Eye (tissue), 1 donor: ENCODE measurements around the gene UBTD1.
"Not testable (repeated sequence)": the region's sequence is repeated elsewhere in the genome, so short reads cannot be mapped to it uniquely, and the experiment has no call there.

Experiments
- DNase-seq: peaks from one replicate; pipeline ENCODE4 v3.0.0-alpha.2; 2015

UBTD1 gene, protein sequence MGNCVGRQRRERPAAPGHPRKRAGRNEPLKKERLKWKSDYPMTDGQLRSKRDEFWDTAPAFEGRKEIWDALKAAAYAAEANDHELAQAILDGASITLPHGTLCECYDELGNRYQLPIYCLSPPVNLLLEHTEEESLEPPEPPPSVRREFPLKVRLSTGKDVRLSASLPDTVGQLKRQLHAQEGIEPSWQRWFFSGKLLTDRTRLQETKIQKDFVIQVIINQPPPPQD

DNA sequence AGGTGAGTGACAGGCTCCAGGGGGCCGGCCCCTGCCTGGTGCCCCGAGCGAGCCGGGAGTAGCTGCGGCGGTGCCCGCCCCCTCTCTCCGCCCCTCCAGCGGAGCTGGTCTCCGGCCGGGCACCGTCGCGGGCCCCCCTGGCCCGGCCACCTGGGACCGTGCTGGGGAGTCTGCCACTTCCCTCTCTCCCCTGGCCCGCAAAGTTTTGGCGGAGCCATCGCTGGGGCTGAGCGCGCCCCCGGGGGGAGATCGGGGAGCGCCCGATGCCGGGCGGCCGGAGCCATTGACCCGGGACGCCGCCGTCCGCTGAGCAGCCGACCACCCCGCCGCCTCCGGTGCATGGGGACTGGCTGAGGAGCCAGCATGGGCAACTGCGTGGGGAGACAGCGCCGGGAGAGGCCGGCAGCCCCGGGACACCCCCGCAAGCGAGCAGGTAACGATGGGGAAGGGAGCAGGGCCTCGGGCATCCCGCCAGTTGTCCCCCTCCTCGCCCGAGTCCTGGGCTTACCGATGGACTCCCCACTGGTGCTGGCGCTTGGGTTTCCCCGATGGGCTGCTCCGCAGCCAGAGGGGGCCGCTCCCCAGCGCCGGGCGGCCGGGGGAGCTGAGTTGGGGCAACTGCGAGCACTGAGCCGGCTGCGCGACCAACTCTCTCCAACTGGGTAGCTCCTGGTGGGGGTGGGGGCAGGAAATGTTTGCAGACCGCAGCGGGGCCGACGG is at the start of gene UBTD1:
Gene UBTD1 (plus strand): TSS at position 84 of the 720 bp plus-strand sequence. CDS start 280 bp downstream, at position 364.
- no peak for DNase-seq

DNA sequence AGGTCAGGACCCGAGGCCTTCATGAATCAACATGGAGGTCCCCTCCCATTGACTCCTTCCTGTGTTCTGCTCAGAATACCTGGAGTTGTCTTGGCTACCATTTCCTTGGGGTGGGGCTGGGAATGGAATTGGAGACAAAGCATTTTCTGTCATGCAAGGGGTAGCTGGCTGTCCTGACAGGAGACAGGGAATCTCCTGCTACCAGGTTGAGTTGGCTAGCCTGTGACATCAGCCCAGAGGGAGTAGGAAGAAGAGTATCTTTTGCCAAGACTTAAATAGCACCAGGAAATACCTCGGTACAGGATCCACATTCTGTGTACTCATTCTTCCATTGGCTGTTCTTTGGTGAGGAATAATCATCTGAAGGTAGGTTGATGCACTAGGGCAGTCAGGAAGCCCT is 47.9 kb upstream of the UBTD1 start:
- no peak for DNase-seq

DNA sequence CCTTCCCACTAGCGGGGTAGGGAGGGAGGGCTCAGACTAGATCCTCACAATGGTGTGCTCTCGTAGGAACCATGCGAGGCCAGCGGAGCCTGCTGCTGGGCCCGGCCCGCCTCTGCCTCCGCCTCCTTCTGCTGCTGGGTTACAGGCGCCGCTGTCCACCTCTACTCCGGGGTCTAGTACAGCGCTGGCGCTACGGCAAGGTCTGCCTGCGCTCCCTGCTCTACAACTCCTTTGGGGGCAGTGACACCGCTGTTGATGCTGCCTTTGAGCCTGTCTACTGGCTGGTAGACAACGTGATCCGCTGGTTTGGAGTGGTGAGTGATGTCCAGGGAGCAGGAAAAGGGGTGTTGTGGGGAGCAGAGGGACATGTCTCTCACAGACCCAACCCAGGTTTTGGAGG is 47.1 kb upstream of the UBTD1 start:
- no peak for DNase-seq

- no peak for DNase-seq
Observed at GRCh38 chr10:97452352-97452751, 46.4 kb upstream of the UBTD1 start.

GRCh38 chr10:97454330-97455036 is 44.2 kb upstream of the UBTD1 start:
- no peak for DNase-seq

DNA sequence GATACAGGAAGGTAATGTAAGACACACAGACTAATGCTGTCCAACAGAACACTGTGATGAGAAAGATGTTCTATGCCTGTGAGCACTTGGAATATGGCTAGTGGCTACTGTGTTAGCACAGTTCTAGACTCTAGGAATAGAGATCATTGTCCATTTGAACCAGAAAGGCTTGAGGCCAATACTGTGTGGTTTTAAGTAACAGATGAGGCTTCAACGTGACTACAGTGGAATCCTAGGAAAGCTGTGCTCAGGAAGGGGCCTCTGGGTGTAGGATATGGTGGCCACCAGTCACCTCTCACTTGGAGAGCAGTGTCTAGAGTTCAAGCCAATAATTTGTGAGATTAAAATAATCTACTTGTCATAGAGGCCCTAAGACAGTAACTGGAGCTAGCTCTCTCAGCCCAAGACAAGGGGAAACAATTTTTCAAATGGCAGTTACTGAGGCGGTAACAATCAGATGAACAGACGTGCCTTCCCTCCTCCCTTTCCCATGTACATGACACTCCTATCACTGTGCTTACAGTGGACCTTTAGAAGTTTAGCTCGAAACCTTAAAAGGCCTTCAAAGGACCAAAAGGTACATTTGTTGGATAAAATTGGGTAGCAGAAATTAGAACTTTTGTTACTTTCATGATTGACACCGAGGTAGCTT is 42.6 kb upstream of the UBTD1 start:
- DNase-seq = no peak

DNA sequence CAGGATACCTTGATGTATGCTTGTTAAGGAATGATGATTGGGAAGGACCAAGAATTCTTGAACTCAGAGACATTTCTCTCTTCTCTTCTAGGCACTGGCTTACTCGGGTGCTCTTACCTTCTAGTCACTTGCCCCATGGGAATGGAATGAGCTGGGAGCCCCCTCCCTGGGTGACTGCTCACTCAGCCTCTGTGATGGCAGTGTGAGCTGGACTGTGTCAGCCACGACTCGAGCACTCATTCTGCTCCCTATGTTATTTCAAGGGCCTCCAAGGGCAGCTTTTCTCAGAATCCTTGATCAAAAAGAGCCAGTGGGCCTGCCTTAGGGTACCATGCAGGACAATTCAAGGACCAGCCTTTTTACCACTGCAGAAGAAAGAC is 42.0 kb upstream of the UBTD1 start:
- DNase-seq = no peak

DNA sequence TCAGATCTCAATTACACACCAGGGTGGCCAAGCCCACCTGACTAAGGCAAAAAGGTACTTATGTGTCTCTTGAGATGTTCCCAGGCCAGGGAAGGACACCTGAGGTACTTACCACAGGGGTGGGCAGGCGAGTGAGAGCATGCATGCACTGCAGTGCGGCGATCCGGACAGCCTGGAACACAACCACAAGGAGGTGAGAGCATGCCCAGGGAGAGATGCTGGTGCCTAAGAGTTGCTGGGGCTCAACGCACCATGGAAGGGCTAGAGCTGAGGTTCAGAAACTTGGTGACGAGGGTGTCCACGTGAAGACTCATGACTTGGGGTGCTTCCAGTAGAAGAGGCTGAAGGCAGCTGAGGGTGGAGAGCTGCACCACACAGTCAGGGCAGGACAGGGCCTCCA is 39.6 kb upstream of the UBTD1 start:
- no peak for DNase-seq

- no peak for DNase-seq
Observed at GRCh38 chr10:97459933-97460332, 38.8 kb upstream of the UBTD1 start.

DNA sequence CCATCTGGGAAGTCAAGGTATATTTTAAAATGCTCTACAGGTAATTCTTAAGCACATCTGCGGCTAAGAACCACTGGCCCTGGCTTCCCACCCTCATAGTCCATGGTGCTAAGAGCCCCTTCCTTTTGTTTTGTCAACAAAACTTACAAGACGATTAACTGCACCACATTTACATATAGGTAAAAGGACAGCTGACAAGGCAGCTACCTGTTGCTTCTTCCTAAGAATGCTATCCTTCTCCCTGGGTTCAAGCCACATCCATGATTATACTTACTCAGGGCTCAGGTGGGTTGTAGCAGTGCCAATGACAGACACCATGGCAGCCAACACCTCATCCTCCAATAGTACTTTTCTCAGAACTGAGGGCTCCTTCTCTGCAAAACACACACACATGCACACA is 36.4 kb upstream of the UBTD1 start:
- no peak for DNase-seq

GRCh38 chr10:97463363-97464132 is 35.2 kb upstream of the UBTD1 start:
- DNase-seq = peak; percentile 73

GRCh38 chr10:97464226-97464625 is 34.5 kb upstream of the UBTD1 start:
- no peak for DNase-seq

- no peak for DNase-seq
Observed at GRCh38 chr10:97465982-97466381, 32.7 kb upstream of the UBTD1 start.

DNA sequence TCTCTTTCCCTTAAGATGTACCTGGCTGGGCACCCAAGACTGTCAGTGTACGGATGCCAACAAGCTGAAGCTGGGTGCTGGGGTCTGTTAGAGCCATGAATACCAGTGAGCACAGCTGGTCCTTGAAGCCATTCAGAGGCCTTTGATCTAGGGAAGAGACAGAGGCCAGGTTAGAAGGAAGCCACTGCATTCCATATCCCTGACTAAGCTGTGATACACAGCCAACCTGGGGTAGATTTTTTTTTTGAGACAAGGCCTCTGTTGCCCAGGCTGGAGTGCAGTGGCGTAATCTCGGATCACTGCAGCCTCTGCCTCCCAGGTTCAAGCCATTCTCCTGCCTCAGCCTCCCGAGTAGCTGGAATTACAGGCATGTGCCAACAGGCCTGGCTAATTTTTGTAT is 32.0 kb upstream of the UBTD1 start:
- no peak for DNase-seq

GRCh38 chr10:97468162-97468561 is 30.6 kb upstream of the UBTD1 start:
- no peak for DNase-seq

GRCh38 chr10:97468781-97469180 is 29.9 kb upstream of the UBTD1 start:
- DNase-seq = not testable (repeated sequence)

GRCh38 chr10:97474918-97475317 is 23.8 kb upstream of the UBTD1 start:
- DNase-seq = no peak

GRCh38 chr10:97475936-97476594 is 22.7 kb upstream of the UBTD1 start:
- no peak for DNase-seq

- not testable (repeated sequence) for DNase-seq
Observed at GRCh38 chr10:97479410-97479809, 19.3 kb upstream of the UBTD1 start.

DNA sequence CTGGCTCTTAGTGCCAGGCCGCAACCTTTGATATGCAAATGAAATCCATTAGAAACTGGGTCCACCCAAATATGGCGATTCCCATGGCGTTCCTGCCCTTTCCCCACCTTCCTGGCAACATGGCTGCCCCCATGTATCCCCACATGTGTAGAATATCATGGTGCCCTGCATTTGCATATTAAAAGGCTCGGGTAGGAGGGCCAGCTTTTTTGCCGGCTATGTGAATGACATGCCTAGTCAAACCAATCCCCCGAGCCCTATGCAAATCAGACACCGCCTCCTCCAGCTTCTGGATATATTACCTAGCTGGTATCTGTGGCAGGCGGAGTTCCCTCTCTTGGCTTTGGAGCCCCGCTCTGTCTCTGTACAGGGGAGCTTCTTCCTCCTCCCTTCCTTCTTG is 18.8 kb upstream of the UBTD1 start:
- no peak for DNase-seq

DNA sequence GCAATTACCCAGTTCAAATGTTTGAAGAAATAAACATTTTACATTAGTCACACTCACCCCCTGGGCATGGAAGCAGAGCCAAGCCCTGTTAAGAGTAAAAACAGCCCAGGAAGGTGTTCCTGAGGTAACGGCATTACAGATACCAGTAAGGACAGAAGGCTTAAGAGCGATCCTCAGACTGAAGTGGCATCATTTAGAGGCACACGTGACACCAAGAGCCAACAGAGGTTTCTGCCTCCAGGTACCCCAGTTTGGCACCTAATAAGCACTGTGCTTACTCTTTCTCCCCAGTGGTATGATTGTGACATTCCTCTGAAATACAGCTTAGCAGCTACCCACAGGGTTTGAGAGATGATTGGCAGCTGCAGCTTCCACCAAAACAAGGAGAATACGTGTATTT is 17.7 kb upstream of the UBTD1 start:
- DNase-seq = no peak

- no peak for DNase-seq
Observed at GRCh38 chr10:97482381-97482780, 16.3 kb upstream of the UBTD1 start.
